NT2/D1 (cell line): ENCODE results near the gene SPIRE2.

Experiments used
- SUZ12 ChIP-seq: IDR thresholded peaks from 2 replicates; pipeline ENCODE4 v1.6.1; 2011; ENCODE audit not compliant: insufficient read length, insufficient read depth; ENCODE audit errors: extremely low read depth
- YY1 ChIP-seq: IDR thresholded peaks from 2 replicates; pipeline ENCODE4 v1.6.1; 2011; ENCODE audit not compliant: insufficient read length, insufficient read depth

DNA sequence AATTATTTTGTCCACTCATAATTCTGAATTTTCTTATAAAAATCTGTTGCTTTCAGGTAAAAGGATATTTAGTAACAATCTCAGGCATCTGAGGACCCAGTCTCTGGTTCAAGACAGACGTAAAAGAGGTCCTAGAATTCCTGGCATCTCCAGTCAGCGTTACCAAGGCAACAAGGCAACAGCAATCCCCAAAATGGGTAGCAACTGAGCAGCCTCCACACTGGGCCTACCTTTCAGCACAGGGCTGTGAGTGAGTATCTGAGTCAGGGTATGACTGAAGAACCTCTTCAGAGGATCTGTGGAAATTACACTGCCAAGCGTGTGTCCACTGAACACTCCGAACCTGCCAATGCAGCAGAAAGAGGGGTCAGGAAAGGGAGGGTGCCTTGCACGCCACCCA lies 32.6 kb upstream of the SPIRE2 start:
- TF ChIP-seq SUZ12: no peak
- no peak for TF ChIP-seq YY1
